Sigmoid colon (tissue), 7 donors: Measurements from ENCODE around the gene CUX1. TPM values are rescaled to one million over a fixed set of nuclear protein-coding genes. Genes with fewer than 3 reads are reported as not detected.

Source experiments
- DNase-seq: peaks from one replicate; pipeline ENCODE4 v3.0.0-alpha.2; 2019
- H3K27ac ChIP-seq, 4 donors: fragments of 200-600 bp; sonication (generic); one replicate each; pipeline ENCODE4 v1.5.1; 2016 to 2019; ENCODE audit warnings: mild to moderate bottlenecking in 1 of 4
- H3K27me3 ChIP-seq, 3 donors: fragments of 200-600 bp; sonication (generic); one replicate each; pipeline ENCODE4 v1.5.1; 2019; ENCODE audit warnings: mild to moderate bottlenecking in 1 of 3
- H3K36me3 ChIP-seq, 4 donors: fragments of 200-600 bp; sonication (generic); one replicate each; pipeline ENCODE4 v1.5.1; 2016 to 2019
- H3K4me1 ChIP-seq, 4 donors: fragments of 200-600 bp; sonication (generic); one replicate each; pipeline ENCODE4 v1.5.1; 2017 to 2019
- H3K4me3 ChIP-seq, 4 donors: fragments of 200-600 bp; sonication (generic); one replicate each; pipeline ENCODE4 v1.5.1; 2017 to 2019; ENCODE audit warnings: mild to moderate bottlenecking in 2 of 4, moderate library complexity in 1 of 4
- H3K9me3 ChIP-seq, 4 donors: fragments of 200-600 bp in 3 of 4; sonication (generic) in 3 of 4; one replicate each; pipeline versions ENCODE4 v1.5.1 to v1.6.1; 2013 to 2019
- EP300 ChIP-seq, 4 donors: sonication (generic); formaldehyde crosslinking; IDR thresholded peaks; one replicate each; pipeline ENCODE4 v1.6.1; 2017; ENCODE audit warnings: antibody characterized with exemption in 4 of 4
- POLR2A ChIP-seq, 2 donors: fragments of 450-650 bp; IDR thresholded peaks; one replicate each; pipeline ENCODE4 v1.6.1; 2016; ENCODE audit warnings: antibody characterized with exemption in 2 of 2, mild to moderate bottlenecking in 2 of 2, moderate library complexity in 2 of 2
- POLR2AphosphoS5 ChIP-seq, 4 donors: sonication (generic); formaldehyde crosslinking; IDR thresholded peaks; one replicate each; pipeline ENCODE4 v1.6.1; 2017; ENCODE audit warnings: antibody characterized with exemption in 4 of 4
- WGBS, 2 donors: extraction: QIAGEN DNeasy Blood & Tissue Kit; methylation state at CpG; one replicate each; pipeline ENCODE4 v1.1.7; 2013; 5-methylcytosine and 5-hydroxymethylcytosine counted together
- intact Hi-C: fragments of 100-400 bp; cut with DNase I; formaldehyde crosslinking; loops from one replicate; pipeline ENCODE4 v1.15.1; 2023
- polyA plus RNA-seq, 3 donors: library from polyadenylated mRNA; stranded (reverse); fragments of 200-250 nt; gene quantifications; one replicate each; pipeline ENCODE4 v1.2.3, GENCODE V29; 2013
- total RNA-seq, 4 donors: library from RNA; depleted of rRNA; stranded (reverse); fragments of >200 nt; gene quantifications; one replicate each; pipeline ENCODE4 v1.1.0, GENCODE V29; 2016
- TF ChIP-seq, protein P1 (sequence below), 4 experiments: fragments of 450-650 bp in 3 of 4; fragments of 200-600 bp in 1 of 4; IDR thresholded peaks; one replicate each; pipeline ENCODE4 v1.5.1; 2016 to 2019; ENCODE audit warnings: antibody characterized with exemption in 4 of 4, mild to moderate bottlenecking in 3 of 4, moderate library complexity in 2 of 4
- donor health status: healthy with polysubstance abuse.
- donor health status: Bipolar disorder and iron deficiency.
- donor health status: healthy.

CUX1 gene
- total and polyA plus RNA-seq, 7 donors, result 46.7 to 127 (median 49.9) TPM

DNA sequence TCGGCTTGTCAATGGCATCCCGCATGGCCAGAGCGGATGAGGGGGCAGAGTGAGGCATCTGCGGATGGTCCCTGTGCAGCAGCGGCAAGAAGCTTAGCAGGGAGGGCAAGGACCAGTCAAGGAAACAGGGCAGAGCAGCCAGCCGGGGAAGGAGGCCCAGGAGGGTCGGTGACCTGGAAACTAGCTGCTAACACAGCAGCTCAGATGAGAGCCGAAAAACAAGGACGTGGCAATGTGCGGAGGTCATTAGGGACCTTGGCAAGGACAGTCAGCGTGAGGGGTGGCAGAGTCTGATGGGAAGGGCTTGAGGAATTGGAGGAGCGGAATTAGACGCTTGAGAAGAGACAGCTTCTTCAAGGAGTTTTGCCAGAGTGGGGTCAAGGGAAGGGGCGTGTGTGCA lies 449.1 kb downstream of the CUX1 start:
- no peak for DNase-seq
- Histone ChIP-seq H3K27ac (no peak overlapping the region), H3K27me3 (no peaks in the 10 kb centered on the region), H3K4me3 (no peak overlapping the region), H3K36me3 (no peaks in the 10 kb centered on the region), H3K4me1 (no peaks in the 10 kb centered on the region), H3K9me3 (no peaks in the 10 kb centered on the region)
- WGBS, 2 donors, result 88 to 91% methylated on average over 14 of the region's 14 CpGs
- intact Hi-C loops, result no loop called here
- TF ChIP-seq POLR2AphosphoS5 (IDR thresholded peaks at IDR 0.05) (no peak), POLR2A (IDR thresholded peaks at IDR 0.05) (no peak), EP300 (IDR thresholded peaks at IDR 0.05) (no peak)
- TF ChIP-seq, protein P1, sequence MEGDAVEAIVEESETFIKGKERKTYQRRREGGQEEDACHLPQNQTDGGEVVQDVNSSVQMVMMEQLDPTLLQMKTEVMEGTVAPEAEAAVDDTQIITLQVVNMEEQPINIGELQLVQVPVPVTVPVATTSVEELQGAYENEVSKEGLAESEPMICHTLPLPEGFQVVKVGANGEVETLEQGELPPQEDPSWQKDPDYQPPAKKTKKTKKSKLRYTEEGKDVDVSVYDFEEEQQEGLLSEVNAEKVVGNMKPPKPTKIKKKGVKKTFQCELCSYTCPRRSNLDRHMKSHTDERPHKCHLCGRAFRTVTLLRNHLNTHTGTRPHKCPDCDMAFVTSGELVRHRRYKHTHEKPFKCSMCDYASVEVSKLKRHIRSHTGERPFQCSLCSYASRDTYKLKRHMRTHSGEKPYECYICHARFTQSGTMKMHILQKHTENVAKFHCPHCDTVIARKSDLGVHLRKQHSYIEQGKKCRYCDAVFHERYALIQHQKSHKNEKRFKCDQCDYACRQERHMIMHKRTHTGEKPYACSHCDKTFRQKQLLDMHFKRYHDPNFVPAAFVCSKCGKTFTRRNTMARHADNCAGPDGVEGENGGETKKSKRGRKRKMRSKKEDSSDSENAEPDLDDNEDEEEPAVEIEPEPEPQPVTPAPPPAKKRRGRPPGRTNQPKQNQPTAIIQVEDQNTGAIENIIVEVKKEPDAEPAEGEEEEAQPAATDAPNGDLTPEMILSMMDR (IDR thresholded peaks at IDR 0.05), result no peak

DNA sequence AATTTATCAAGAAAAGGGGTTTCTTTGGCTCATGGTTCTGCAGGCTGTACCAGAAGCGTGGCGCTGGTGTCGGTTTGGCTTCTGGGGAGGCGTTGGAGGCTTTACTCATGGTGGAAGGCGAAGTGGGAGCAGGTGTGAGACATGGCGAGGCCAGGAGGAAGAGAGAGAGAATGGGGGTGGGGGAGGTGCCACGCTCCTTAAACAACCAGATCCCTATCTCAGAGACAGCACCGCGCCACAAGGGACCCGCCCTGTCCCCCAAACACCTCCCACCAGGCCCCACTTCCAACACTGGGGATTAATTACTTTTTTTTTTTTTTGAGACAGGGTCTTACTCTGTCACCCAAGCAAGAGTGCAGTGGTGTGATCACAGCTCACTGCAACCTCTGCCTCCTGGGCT lies 451.2 kb downstream of the CUX1 start:
- 79 to 87% methylated on average over 10 of the region's 10 CpGs for WGBS, 2 donors
- Histone ChIP-seq H3K36me3 (no peaks in the 10 kb centered on the region), H3K4me1 (peaks cover 0 to 8% (median 7%) of the 10 kb centered on the region in 4 donors), H3K9me3 (no peaks in the 10 kb centered on the region), H3K27me3 (no peaks in the 10 kb centered on the region), H3K4me3 (no peak overlapping the region), H3K27ac (no peak overlapping the region)
- intact Hi-C loops, result no loop called here
- no peak for DNase-seq
- TF ChIP-seq, protein P1 (IDR thresholded peaks at IDR 0.05), result no peak
- no peak for TF ChIP-seq POLR2AphosphoS5 (IDR thresholded peaks at IDR 0.05)
- no peak for TF ChIP-seq EP300 (IDR thresholded peaks at IDR 0.05)
- TF ChIP-seq POLR2A (IDR thresholded peaks at IDR 0.05), result no peak

DNA sequence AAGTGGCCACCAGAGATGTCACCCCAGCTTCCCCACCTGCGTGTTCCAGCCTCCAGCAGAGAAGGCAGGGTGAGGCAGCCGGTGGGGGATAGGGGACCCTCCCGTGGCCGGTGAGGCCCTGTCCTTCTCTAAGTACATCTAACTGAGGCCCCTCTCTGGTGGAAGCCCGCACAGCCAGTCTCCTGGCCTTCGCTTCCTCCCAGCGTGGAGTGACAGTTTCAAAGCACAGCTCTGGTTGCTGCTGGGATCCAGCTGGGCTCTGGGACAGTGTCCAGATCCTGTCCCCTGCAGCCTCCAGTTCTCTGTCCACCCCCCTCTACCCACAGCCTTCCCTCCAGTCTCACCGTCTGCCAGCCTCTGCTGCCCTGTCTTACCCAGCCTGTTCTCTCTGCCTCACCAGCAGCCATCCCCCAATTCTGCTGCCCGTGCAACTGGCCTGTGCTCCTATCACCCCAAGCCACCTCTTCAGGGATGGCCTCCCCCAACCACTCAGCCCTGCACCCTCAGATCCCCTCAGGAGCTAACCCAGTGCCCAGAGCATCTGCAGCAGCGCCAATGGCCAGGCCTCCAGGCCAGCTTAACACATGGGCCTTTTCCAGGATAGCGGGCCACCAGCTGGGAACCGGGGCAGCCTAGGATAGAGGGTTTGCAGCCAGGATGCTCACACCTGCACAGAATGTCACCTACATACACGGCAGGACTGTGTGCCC lies 452.9 kb downstream of the CUX1 start:
- no peak for TF ChIP-seq POLR2A (IDR thresholded peaks at IDR 0.05)
- TF ChIP-seq POLR2AphosphoS5 (IDR thresholded peaks at IDR 0.05), result no peak
- TF ChIP-seq, protein P1 (IDR thresholded peaks at IDR 0.05), result no peak
- no peak for TF ChIP-seq EP300 (IDR thresholded peaks at IDR 0.05)

DNA sequence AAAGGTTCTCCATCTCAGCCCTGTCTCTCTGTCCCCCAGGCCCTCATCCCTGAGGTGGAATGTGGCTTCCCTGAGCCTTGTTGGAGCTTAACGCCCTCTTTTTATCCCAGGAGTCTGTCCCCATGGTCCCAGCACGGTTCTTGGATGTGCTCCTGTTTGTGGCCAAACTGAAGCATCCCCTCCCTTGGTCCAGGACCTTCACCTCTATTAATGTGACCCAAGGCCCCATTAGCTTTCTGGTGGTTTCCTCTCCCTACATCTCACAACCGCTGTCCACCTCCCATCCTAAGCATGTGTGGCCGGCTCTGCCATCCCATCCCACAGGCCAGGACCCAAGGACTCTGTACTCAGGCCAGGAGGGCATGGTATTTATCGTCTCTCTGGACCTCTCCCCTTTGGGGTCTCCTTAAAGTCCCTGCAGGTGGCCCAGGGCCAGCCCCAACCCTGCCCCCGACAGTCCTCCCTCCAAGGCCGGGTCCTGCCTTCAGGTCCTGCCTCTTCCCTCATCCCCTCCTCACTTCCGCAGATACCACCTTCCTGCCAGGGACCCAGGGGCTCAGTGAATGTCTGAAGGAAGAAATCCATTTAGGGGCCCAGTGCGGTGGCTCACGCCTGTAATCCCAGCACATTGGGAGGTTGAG lies 453.9 kb downstream of the CUX1 start:
- intact Hi-C loops, result no loop called here
- DNase-seq, result no peak
- Histone ChIP-seq H3K9me3 (no peaks in the 10 kb centered on the region), H3K27me3 (no peaks in the 10 kb centered on the region), H3K36me3 (no peaks in the 10 kb centered on the region), H3K4me1 (peaks cover 0 to 8% (median 7%) of the 10 kb centered on the region in 4 donors), H3K4me3 (no peak overlapping the region), H3K27ac (no peak overlapping the region)
- WGBS, 2 donors, result 94 to 95% methylated on average over 10 of the region's 10 CpGs
- no peak for TF ChIP-seq POLR2A (IDR thresholded peaks at IDR 0.05)
- TF ChIP-seq, protein P1 (IDR thresholded peaks at IDR 0.05), result no peak
- no peak for TF ChIP-seq EP300 (IDR thresholded peaks at IDR 0.05)
- no peak for TF ChIP-seq POLR2AphosphoS5 (IDR thresholded peaks at IDR 0.05)

More for the DNA sequence above, 452.9 kb downstream of the CUX1 start:
- Histone ChIP-seq H3K4me1 (peaks cover 0 to 8% (median 7%) of the 10 kb centered on the region in 4 donors), H3K9me3 (no peaks in the 10 kb centered on the region), H3K27ac (no peak overlapping the region), H3K36me3 (no peaks in the 10 kb centered on the region), H3K4me3 (no peak overlapping the region), H3K27me3 (no peaks in the 10 kb centered on the region)
- WGBS, 2 donors, result 79 to 82% methylated on average over 13 of the region's 13 CpGs
- intact Hi-C loops, result no loop called here
- no peak for DNase-seq
